Measurements from ENCODE around the gene MSL3B.
A peak's percentile ranks its signal among the peaks of the same experiment; 100 is the strongest.
"Not testable (repeated sequence)": the region's sequence is repeated elsewhere in the genome, so short reads cannot be mapped to it uniquely, and the experiment has no call there.

Gene MSL3B

DNA sequence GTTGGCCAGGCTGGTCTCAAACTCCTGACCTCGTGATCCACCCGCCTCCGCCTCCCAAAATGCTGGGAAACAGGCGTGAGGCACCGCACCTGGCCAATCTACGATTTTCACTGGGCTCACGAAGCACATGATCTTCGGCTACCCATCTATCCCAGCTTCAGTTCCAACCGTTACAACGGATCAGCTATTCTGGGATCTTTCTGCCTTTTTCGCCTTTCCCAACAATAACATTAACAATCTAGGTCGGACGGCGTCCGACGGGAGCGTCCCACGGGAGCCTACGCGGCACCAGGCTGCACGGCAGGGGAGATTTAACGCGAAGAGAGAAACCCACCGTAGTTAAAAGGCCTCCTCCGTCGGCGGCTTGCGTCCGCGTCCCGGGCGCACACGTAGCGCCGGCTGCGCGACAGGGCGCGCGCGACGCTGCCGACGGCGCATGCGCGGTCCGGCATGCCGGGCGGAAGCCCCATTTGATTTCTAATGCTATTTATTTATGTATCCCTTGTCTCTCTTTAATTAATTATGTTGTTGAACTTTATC, at the start of gene MSL3B:
Gene MSL3B, minus strand, starts transcription at position 394 of the 540 bp plus-strand sequence.
- DNase-seq = peak; percentile 67 to 72

- no peak for DNase-seq
These were observed 48.9 kb upstream of the MSL3B start, which contains the start of gene TRPM8 for GRCh38 chr2:233917116-233917515. TRPM8 (plus strand) TSS chr2:233917373; CDS start chr2:233926538, 9,165 bp downstream.

DNA sequence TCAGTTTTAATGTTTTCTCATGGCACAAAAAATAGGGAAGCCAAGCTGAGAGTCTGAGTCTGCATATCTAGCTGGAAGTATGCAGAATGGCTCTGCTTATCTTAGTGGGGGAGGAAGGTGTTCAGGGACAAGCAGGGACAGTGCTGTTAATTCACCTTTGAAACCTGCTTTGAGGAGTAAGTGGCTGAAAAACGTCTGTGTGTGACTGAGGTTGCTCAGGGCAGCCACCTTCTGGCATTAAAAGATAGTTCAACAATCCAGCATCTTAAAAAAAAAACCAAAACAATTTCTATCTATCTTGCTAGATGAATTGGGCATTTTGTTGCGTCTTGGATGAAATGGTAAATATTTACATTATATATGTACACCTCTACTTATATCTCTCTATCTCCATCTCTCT, 46.9 kb upstream of the MSL3B start:
- no peak for DNase-seq

- peak; percentile 34 to 36 for DNase-seq
These were observed 44.7 kb upstream of the MSL3B start for GRCh38 chr2:233912691-233913423.

DNA sequence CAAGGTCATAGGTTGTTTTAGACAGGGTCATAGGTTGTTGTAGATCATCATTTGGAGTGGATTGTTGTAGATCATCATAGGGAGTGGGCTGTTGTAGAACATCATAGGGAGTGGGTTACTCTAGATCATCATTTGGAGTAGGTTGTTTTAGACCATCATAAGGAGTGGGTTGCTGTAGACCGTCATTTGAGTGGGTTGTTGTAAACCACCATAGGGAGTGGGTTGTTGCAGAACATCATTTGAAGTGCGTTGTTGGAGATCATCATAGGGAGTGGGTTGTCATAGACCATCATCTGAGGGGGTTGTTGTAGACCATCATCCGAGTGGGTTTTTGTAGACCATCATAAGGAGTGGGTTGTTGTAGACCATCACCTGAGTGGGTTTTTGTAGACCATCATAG, 39.4 kb upstream of the MSL3B start:
- DNase-seq = no peak

DNA sequence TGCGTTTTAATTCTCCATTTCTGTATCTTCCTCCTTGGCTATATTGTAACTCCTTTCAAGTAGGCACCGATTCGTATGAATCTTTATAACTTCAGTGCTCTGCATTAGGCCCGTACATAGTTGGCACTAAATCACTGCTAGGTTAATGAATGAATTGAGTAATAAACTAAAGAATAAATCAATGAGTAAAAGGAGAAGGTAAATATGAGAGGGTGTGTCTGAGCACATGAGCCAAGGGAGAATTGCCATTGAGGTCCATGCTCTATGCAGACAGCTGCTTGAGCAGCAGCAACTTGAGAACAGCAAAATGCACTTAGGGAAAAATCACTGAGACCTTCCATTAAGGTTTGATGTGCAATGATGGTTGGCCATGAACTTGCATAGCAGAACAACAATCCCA, 37.8 kb upstream of the MSL3B start:
- DNase-seq = no peak

DNA sequence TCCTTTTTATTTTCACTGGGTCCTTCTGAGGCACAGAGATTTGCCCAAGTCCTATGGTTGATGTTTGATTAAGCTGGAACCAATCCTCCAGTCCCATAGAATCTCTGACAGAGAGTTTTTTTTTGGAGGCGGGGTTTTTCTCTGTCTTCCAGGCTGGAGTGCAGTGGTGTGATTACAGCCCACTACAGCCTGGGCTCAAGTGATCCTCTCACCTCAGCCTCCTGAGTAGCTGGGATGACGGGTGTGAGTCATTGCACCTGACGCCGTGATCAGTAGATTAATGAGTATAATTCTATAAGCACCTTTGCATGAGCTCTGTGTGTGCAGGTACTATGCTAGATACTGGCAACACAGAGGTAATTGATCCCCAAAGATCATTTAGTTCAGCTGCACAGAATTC, 33.7 kb upstream of the MSL3B start:
- DNase-seq = no peak

DNA sequence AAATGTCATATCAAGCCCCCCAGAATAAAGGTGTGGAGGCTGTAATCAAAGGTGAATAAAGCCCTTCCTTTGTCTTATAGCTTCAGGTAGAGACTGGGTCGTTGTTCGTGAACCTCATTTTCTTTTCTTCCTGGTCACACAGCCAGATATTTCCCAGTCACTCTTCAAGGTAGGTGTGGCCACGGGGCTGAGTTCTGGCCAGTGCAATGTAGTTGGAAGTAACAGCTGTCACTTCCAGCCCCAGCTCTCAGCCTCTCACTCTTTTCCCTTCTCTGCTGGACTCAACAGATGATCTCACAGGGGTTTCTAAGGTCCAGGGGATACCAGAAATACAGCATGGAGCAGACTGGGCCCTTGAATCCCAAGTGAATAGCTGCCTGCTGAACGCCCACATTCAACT, 33.2 kb upstream of the MSL3B start:
- no peak for DNase-seq

GRCh38 chr2:233896253-233896652, 28.1 kb upstream of the MSL3B start:
- DNase-seq = not testable (repeated sequence)

- no peak for DNase-seq
These were observed 24.6 kb upstream of the MSL3B start for GRCh38 chr2:233892793-233893192.

DNA sequence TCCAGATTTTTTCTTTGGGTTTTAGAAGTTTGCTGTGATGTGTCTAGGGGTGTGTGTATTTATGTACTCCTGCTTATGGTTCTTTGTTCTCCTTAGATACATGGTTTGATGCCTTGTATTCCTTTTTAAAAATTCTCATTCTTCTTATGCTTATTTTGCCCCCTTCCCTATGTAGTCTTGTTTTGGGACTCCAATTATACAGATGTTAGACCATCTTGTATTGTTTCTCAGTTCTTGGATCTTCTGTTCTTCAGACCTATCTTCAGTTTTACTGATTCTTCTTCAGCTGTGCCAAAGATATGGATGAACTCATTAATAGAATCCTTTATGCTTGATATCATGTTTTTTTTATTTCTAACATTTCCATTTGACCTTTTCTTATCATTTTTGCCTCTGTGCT, 14.2 kb upstream of the MSL3B start:
- DNase-seq = no peak

GRCh38 chr2:233872125-233872524, 3.9 kb upstream of the MSL3B start:
- not testable (repeated sequence) for DNase-seq

GRCh38 chr2:233871432-233871831, 3.2 kb upstream of the MSL3B start:
- DNase-seq = no peak

GRCh38 chr2:233866479-233866878, 1.7 kb downstream of the MSL3B start:
- no peak for DNase-seq

GRCh38 chr2:233865838-233866237, 2.3 kb downstream of the MSL3B start:
- DNase-seq = no peak

GRCh38 chr2:233862261-233862768, 5.9 kb downstream of the MSL3B start:
- no peak for DNase-seq

DNA sequence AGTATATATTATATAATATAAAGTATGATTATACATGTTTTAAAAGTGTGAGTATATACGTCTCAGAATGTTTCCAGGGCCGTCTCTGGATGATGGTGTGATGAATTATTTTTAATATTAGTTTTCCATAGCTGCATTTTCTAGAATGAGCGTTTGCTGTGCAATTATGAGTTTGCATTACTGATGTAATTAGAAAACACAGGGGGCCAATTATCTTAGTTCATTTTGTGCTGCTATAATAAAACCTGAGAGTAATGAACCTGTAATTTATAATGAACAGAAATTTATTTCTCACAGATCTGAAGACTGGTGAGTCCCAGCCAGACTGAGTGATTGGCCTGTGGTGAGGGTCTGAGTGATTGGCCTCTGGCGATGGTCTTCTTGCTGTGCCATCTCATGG, 9.9 kb downstream of the MSL3B start:
- no peak for DNase-seq

- peak; percentile 73 to 79 for DNase-seq
These were observed 10.6 kb downstream of the MSL3B start for GRCh38 chr2:233857511-233858141.

DNA sequence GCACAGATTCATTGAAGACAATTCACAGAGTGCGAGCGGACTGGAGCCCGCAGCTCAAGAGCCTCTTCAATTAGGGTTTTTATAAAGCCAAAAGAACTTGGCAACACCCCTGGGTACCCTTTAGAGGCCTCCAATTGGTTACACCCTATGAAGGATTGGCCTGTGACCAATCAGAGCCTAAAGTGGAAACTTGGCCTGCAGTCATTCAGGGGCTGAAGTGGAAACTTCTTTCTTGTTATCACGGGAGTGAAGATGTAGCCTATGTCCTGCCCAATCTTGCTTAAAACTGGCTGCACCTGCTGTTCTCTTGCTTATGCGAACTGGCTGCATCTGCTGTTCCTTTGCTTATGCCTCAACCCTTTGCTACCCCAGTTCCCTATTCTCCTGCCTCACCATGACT, 12.0 kb downstream of the MSL3B start:
- DNase-seq = no peak

DNA sequence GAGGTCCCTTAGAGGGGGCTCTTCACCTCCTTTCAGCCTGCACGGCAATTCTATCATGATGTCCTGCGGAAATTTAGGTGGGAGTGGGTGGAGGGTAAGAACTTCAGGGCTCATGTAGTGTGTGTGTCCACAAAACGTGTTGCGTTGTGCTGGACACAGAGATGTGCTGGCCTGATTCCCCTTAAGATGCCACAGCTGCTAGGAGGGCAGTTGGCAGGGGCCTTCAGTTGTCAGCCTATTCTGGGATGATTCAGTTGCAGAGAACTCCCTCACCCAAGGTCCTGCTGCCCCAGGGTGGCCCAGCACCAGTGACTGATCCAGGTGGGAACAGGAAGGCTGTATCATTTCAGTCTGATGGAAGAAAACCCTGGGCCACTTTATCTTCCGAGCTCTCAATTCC, 12.8 kb downstream of the MSL3B start:
- no peak for DNase-seq

- DNase-seq = peak; percentile 96
These were observed 13.8 kb downstream of the MSL3B start, which contains the start of gene HJURP for GRCh38 chr2:233854241-233854981. HJURP (minus strand) TSS chr2:233854535; CDS start chr2:233854500, 35 bp downstream.

DNA sequence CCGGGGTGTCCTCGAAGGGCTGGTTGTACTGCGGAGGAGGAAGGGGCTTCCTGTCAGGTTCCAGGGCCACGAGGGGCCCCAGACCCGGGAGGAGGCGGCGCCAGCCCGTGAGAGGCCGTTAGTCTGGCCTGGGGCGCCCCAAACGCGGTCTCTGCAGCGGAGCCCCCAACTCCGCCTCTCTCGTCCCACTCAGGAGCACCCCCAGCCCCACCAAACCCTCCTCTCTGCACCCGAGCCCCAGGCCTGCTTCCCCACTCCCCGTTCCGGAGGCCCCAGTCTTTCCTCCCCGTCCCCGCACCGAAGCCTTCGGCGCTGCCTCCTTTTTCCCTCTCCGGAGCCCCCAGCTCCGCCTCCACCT, 14.3 kb downstream of the MSL3B start:
- DNase-seq = peak in 1 of 2 experiments; percentile 28

- peak in 1 of 2 experiments; percentile 28 for DNase-seq
These were observed 14.8 kb downstream of the MSL3B start for GRCh38 chr2:233853353-233853752.
